H1 (cell line): Measurements from ENCODE around the gene PTBP3. TPM values are rescaled to one million over a fixed set of nuclear protein-coding genes. Genes with fewer than 3 reads are reported as not detected.

Experiments used
- CTCF ChIA-PET: fragments of 300-600 bp; sonication (Branson Sonifier 250); formaldehyde crosslinking; loops from one replicate; lab custom pipeline; 2021; ENCODE audit not compliant: partially characterized antibody; lab: Charles Lee
- POLR2A ChIA-PET: fragments of 300-600 bp; sonication (Branson Sonifier 250); formaldehyde crosslinking; loops from one replicate; lab custom pipeline; 2021; ENCODE audit warnings: inconsistent platforms; ENCODE audit not compliant: partially characterized antibody; lab: Charles Lee
- DNase-seq, 2 experiments: peaks; one replicate each; pipeline versions ENCODE4 v3.0.0 to v3.0.0-alpha.2; 2010 to 2022; ENCODE audit warnings: low spot score in 2 of 2, low read depth in 1 of 2, mixed read lengths in 1 of 2
- FAIRE-seq: peaks from 2 replicates; lab custom pipeline; 2011; peaks lifted over from hg19 to GRCh38; lab: Jason Lieb, UNC
- H2AFZ ChIP-seq: 2 replicates; pipeline ENCODE4 v1.8.1; 2012; ENCODE audit warnings: low read length, inconsistent platforms
- H2AK5ac ChIP-seq: 2 replicates; pipeline ENCODE4 v1.6.1; 2013; ENCODE audit warnings: low read depth, low read length
- H2BK120ac ChIP-seq: replicated peaks from 2 replicates; pipeline ENCODE3; 2013; ENCODE audit warnings: low read depth, low read length, inconsistent platforms
- H2BK12ac ChIP-seq: 2 replicates; pipeline ENCODE4 v1.6.1; 2013; ENCODE audit warnings: low read depth, low read length
- H2BK15ac ChIP-seq: 2 replicates; pipeline ENCODE4 v1.6.1; 2013; ENCODE audit warnings: low read length
- H2BK20ac ChIP-seq: 2 replicates; pipeline ENCODE4 v1.6.1; 2013; ENCODE audit warnings: low read length
- H2BK5ac ChIP-seq: 2 replicates; pipeline ENCODE4 v1.6.1; 2013; ENCODE audit warnings: low read depth, low read length
- H3K14ac ChIP-seq: 2 replicates; pipeline ENCODE4 v1.6.1; 2013; ENCODE audit warnings: inconsistent platforms; ENCODE audit not compliant: insufficient read length
- H3K18ac ChIP-seq: 2 replicates; pipeline ENCODE4 v1.6.1; 2013; ENCODE audit warnings: low read length; ENCODE audit errors: extremely low read depth
- H3K23ac ChIP-seq: 2 replicates; pipeline ENCODE4 v1.6.1; 2013; ENCODE audit warnings: inconsistent platforms; ENCODE audit not compliant: insufficient read length
- H3K23me2 ChIP-seq: 2 replicates; pipeline ENCODE4 v1.6.1; 2013; ENCODE audit warnings: low read depth, low read length
- H3K27ac ChIP-seq: 2 replicates; pipeline ENCODE4 v1.6.1; 2011; ENCODE audit warnings: low read depth, low read length, inconsistent platforms
- H3K27me3 ChIP-seq, 4 experiments: replicated peaks in 1 of 4; 1 replicate in 1 of 4; 2 replicates in 3 of 4; pipeline versions ENCODE4 v1.6.1 to v1.8.1; 2011 to 2013; ENCODE audit warnings: low read length in 3 of 4, mild to moderate bottlenecking in 3 of 4, inconsistent platforms in 2 of 4, mixed read lengths in 2 of 4, moderate library complexity in 1 of 4; ENCODE audit not compliant: control insufficient read depth in 3 of 4, insufficient read depth in 3 of 4; ENCODE audit errors: extremely low read depth in 1 of 4
- H3K36me3 ChIP-seq, 4 experiments: 2 replicates each; pipeline versions ENCODE4 v1.6.1 to v1.8.1; 2011 to 2013; ENCODE audit warnings: mild to moderate bottlenecking in 4 of 4, low read length in 3 of 4, moderate library complexity in 2 of 4, control low read depth in 1 of 4, inconsistent platforms in 1 of 4; ENCODE audit not compliant: insufficient read depth in 4 of 4, control insufficient read depth in 2 of 4
- H3K4ac ChIP-seq: replicated peaks from 2 replicates; pipeline ENCODE3; 2013; ENCODE audit warnings: low read length, low read depth, mixed read lengths, inconsistent platforms; ENCODE audit not compliant: insufficient read length
- H3K4me1 ChIP-seq, 4 experiments: replicated peaks in 1 of 4; 1 replicate in 1 of 4; 2 replicates in 3 of 4; pipeline versions ENCODE4 v1.6.1 to v1.8.1; 2011 to 2013; ENCODE audit warnings: low read length in 3 of 4, inconsistent platforms in 2 of 4, mixed read lengths in 1 of 4; ENCODE audit not compliant: insufficient read depth in 4 of 4, control insufficient read depth in 3 of 4
- H3K4me2 ChIP-seq, 2 experiments: 2 replicates each; pipeline versions ENCODE4 v1.6.1 to v1.8.1; 2011 to 2013; ENCODE audit warnings: low read depth in 2 of 2, low read length in 2 of 2, control low read depth in 1 of 2, inconsistent platforms in 1 of 2, mild to moderate bottlenecking in 1 of 2; ENCODE audit not compliant: insufficient read depth in 1 of 2
- H3K4me3 ChIP-seq, 4 experiments: fragments of 200-600, 300-600 bp in 1 of 4; sonication (generic), shearing (Covaris generic), sonication (Bioruptor Twin) in 1 of 4; 2 replicates each; pipeline versions ENCODE4 v1.5.1 to v1.8.1; 2011 to 2016; ENCODE audit warnings: low read length in 4 of 4, low read depth in 3 of 4, control low read depth in 2 of 4, inconsistent platforms in 2 of 4, mild to moderate bottlenecking in 2 of 4, mixed read lengths in 1 of 4, moderate library complexity in 1 of 4; ENCODE audit not compliant: insufficient read depth in 2 of 4; ENCODE audit errors: extremely low read depth in 1 of 4
- H3K56ac ChIP-seq: replicated peaks from 2 replicates; pipeline ENCODE3; 2013; ENCODE audit warnings: low read depth, mild to moderate bottlenecking, mixed read lengths, low read length, inconsistent platforms; ENCODE audit not compliant: insufficient read length
- H3K79me1 ChIP-seq: 2 replicates; pipeline ENCODE4 v1.6.1; 2013; ENCODE audit warnings: low read depth, low read length, control low read depth
- H3K79me2 ChIP-seq, 2 experiments: 2 replicates each; pipeline versions ENCODE4 v1.6.1 to v1.8.1; 2012 to 2013; ENCODE audit warnings: low read length in 2 of 2, mild to moderate bottlenecking in 2 of 2, inconsistent platforms in 1 of 2; ENCODE audit not compliant: insufficient read depth in 2 of 2, control insufficient read depth in 1 of 2
- H3K9ac ChIP-seq, 4 experiments: replicated peaks in 1 of 4; 1 replicate in 1 of 4; 2 replicates in 3 of 4; pipeline versions ENCODE4 v1.6.1 to v1.8.1; 2011 to 2013; ENCODE audit warnings: low read depth in 3 of 4, low read length in 3 of 4, control low read depth in 2 of 4, mild to moderate bottlenecking in 2 of 4, moderate library complexity in 2 of 4, inconsistent platforms in 1 of 4; ENCODE audit errors: extremely low read depth in 1 of 4
- H3K9me3 ChIP-seq, 2 experiments: 2 replicates each; pipeline versions ENCODE4 v1.6.1 to v1.8.1; 2012 to 2013; ENCODE audit warnings: mild to moderate bottlenecking in 2 of 2, moderate library complexity in 2 of 2, control low read depth in 1 of 2, inconsistent platforms in 1 of 2, low read depth in 1 of 2, low read length in 1 of 2, mixed read lengths in 1 of 2; ENCODE audit not compliant: insufficient read depth in 2 of 2
- H4K20me1 ChIP-seq, 2 experiments: replicated peaks in 1 of 2; 2 replicates each; pipeline versions ENCODE3 to v1.8.1; 2011 to 2013; ENCODE audit warnings: inconsistent platforms in 2 of 2, low read length in 2 of 2, mild to moderate bottlenecking in 1 of 2; ENCODE audit not compliant: insufficient read depth in 2 of 2, control insufficient read depth in 1 of 2
- H4K5ac ChIP-seq: 2 replicates; pipeline ENCODE4 v1.6.1; 2013; ENCODE audit warnings: low read length, low read depth, mixed read lengths, inconsistent platforms; ENCODE audit not compliant: insufficient read length
- H4K8ac ChIP-seq: 2 replicates; pipeline ENCODE4 v1.8.0; 2013; ENCODE audit warnings: mild to moderate bottlenecking, moderate library complexity, low read length, inconsistent platforms; ENCODE audit not compliant: insufficient read depth; ENCODE audit errors: extremely low read depth
- H4K91ac ChIP-seq: replicated peaks from 2 replicates; pipeline ENCODE3; 2013; ENCODE audit warnings: low read length, mixed read lengths, inconsistent platforms; ENCODE audit not compliant: insufficient read length
- CBX8 ChIP-seq: fragments of 300-800, 300-1000 bp; sonication (generic); IDR thresholded peaks from 2 replicates; pipeline ENCODE4 v1.7.1; 2016; ENCODE audit warnings: low read depth, low read length, borderline replicate concordance
- CTCF ChIP-seq, 3 experiments: IDR thresholded peaks; 1 replicate in 2 of 3; 2 replicates in 1 of 3; pipeline versions ENCODE4 v1.5.1 to v1.6.1; 2011; ENCODE audit warnings: low read length in 3 of 3, mild to moderate bottlenecking in 3 of 3, inconsistent platforms in 2 of 3, low read depth in 1 of 3, moderate library complexity in 1 of 3; ENCODE audit not compliant: insufficient read depth in 1 of 3; ENCODE audit errors: control extremely low read depth in 1 of 3
- RAD21 ChIP-seq, 2 experiments: IDR thresholded peaks in 1 of 2; conservative IDR thresholded peaks in 1 of 2; 2 replicates each; pipeline ENCODE4 v1.6.1; 2011; ENCODE audit warnings: low read depth in 2 of 2, low read length in 2 of 2, improper control_type of control experiment in 1 of 2, inconsistent platforms in 1 of 2, mild to moderate bottlenecking in 1 of 2, moderate library complexity in 1 of 2
- SAP30 ChIP-seq: fragments of 300-600 bp; sonication (generic); IDR thresholded peaks from 2 replicates; pipeline ENCODE4 v1.7.1; 2012; ENCODE audit warnings: low read length, moderate library complexity, mild to moderate bottlenecking, inconsistent platforms; ENCODE audit not compliant: insufficient read depth, insufficient replicate concordance
- WGBS, 2 experiments: shearing (Covaris generic) in 1 of 2; methylation state at CpG; one replicate each; pipeline versions ENCODE4 v1.1.6 to v1.1.7; 2013 to 2015; ENCODE audit warnings: low lambda C conversion rate in 2 of 2, mixed read lengths in 2 of 2, inconsistent platforms in 1 of 2, low coverage in 1 of 2, missing lambda C conversion rate in 1 of 2; ENCODE audit not compliant: insufficient replicate concordance in 2 of 2, insufficient coverage in 1 of 2, insufficient read length in 1 of 2; ENCODE audit errors: extremely low coverage in 1 of 2, missing lambda C conversion rate in 1 of 2; 5-methylcytosine and 5-hydroxymethylcytosine counted together
- polyA plus RNA-seq, 7 experiments: library from polyadenylated mRNA; depleted of rRNA in 3 of 7; stranded (reverse) in 5 of 7; unstranded in 2 of 7; fragments of >200 nt in 5 of 7; fragments of 200-250 nt in 2 of 7; gene quantifications; 1 replicate in 5 of 7; 2 replicates in 1 of 7; 4 replicates in 1 of 7; pipeline versions ENCODE4 v1.2.1 to v1.2.3, GENCODE V29; 2011 to 2013; ENCODE audit warnings: missing spikeins in 2 of 7, mixed read lengths in 2 of 7
- total RNA-seq: library from RNA; stranded (reverse); fragmentation: NEBNext Ultra II Directional; extraction: Animal tissue kit (Norgen Biotek cat#: 25700); gene quantifications from 2 replicates; pipeline ENCODE4 v1.2.1, GENCODE V29; 2021

The PTBP3 gene
- total and polyA plus RNA-seq, 2 of the 8 experiments (the other 6 are each of a cell fraction or from before 2014, with no cell fraction given), result 51.0 to 124 TPM

- Histone ChIP-seq H2BK12ac (no peak overlapping the region), H3K9ac (no peak overlapping the region), H3K4me3 (no peak overlapping the region), H4K20me1 (no peaks in the 10 kb centered on the region), H2AK5ac (no peak overlapping the region), H3K4me2 (no peak overlapping the region), H3K14ac (no peak overlapping the region), H2BK120ac (no peak overlapping the region), H3K23me2 (no peaks in the 10 kb centered on the region), H2BK20ac (no peak overlapping the region), H3K36me3 (no peaks in the 10 kb centered on the region), H3K27me3 (no peaks in the 10 kb centered on the region), H3K9me3 (peaks cover 2 to 6% of the 10 kb centered on the region in 2 experiments; a peak in 1 of 4 replicates), H3K18ac (no peak overlapping the region), H2BK15ac (no peak overlapping the region), H4K91ac (no peak overlapping the region), H3K27ac (no peak overlapping the region), H3K4ac (no peak overlapping the region), H3K4me1 (no peaks in the 10 kb centered on the region), H3K23ac (no peak overlapping the region), H3K79me1 (no peaks in the 10 kb centered on the region), H4K8ac (no peak overlapping the region), H3K56ac (no peak overlapping the region), H2AFZ (no peak overlapping the region), H2BK5ac (no peak overlapping the region), H3K79me2 (no peaks in the 10 kb centered on the region), H4K5ac (no peak overlapping the region)
- DNase-seq (no peak), FAIRE-seq (no peak)
- TF ChIP-seq CTCF (IDR thresholded peaks at IDR 0.05; ENCODE audit: control extremely low read depth in 1 of 3, insufficient read depth in 1 of 3, low read depth in 1 of 3, low read length in 3 of 3) (peak in 1 of 3 experiments; percentile 34; a peak in 1 of 4 replicates), SAP30 (no peak), RAD21 (IDR thresholded peaks at IDR 0.05 in 1 of 2, conservative IDR thresholded peaks at IDR 0.05 in 1 of 2; ENCODE audit: low read depth in 2 of 2, low read length in 2 of 2) (peak; percentile 55 to 61), CBX8 (no peak)
- ChIA-PET CTCF (interaction anchor here (0.5 to 5.1 kb wide), 30 partner anchors 12 to 355 kb away, joined by 3 to 69 read pairs (median 4); partner anchors contain the start of gene HSDL2), POLR2A (interaction anchor here (0.6 to 1.8 kb wide), 2 partner anchors 11 to 207 kb away, joined by 3 to 4 read pairs; no protein-coding TSS in a partner anchor)
- 42% methylated on average over 4 of the region's 4 CpGs; no CpG with 5 or more reads in 1 of the 2 experiments for WGBS, 2 experiments
Observed at GRCh38 chr9:112361601-112362000, 28.2 kb upstream of the PTBP3 start.
